ENCODE data around the gene ZNF366.
"Not testable (repeated sequence)": the region's sequence is repeated elsewhere in the genome, so short reads cannot be mapped to it uniquely, and the experiment has no call there.

Gene ZNF366

GRCh38 chr5:72408127-72408526 lies 99.1 kb downstream of the ZNF366 start:
- H3K4me2 ChIP-seq, result no peak overlapping the region
- H2AFZ ChIP-seq (ENCODE audit: low read depth), result no peak overlapping the region
- no peak overlapping the region for H3K9ac ChIP-seq
- H3K27ac ChIP-seq, result no peak overlapping the region
- H3K79me2 ChIP-seq (ENCODE audit: insufficient read depth, low read depth), result no peaks in the 10 kb centered on the region
- H3K36me3 ChIP-seq (ENCODE audit: insufficient read depth), result no peaks in the 10 kb centered on the region
- no peaks in the 10 kb centered on the region for H4K20me1 ChIP-seq (ENCODE audit: insufficient read depth)
- H3K4me1 ChIP-seq (ENCODE audit: low read depth, poor library complexity, severe bottlenecking), result peaks cover 7% of the 10 kb centered on the region
- no peak overlapping the region for H3K4me3 ChIP-seq (IDR thresholded peaks at IDR 0.05; ENCODE audit: insufficient read depth, low read depth, low read length)
- no peak for TF ChIP-seq CTCF (conservative IDR thresholded peaks at IDR 0.05; ENCODE audit: low read depth, low read length)
- H3K27me3 ChIP-seq (ENCODE audit: insufficient read depth, low read depth), result no peaks in the 10 kb centered on the region

GRCh38 chr5:72407541-72407940 lies 99.7 kb downstream of the ZNF366 start:
- Histone ChIP-seq H2AFZ (ENCODE audit: low read depth) (no peak overlapping the region), H3K9ac (no peak overlapping the region), H3K27me3 (ENCODE audit: insufficient read depth, low read depth) (no peaks in the 10 kb centered on the region), H3K4me2 (no peak overlapping the region), H3K4me3 (IDR thresholded peaks at IDR 0.05; ENCODE audit: insufficient read depth, low read depth, low read length) (no peak overlapping the region), H3K79me2 (ENCODE audit: insufficient read depth, low read depth) (no peaks in the 10 kb centered on the region), H3K4me1 (ENCODE audit: low read depth, poor library complexity, severe bottlenecking) (peaks cover 7% of the 10 kb centered on the region), H3K27ac (no peak overlapping the region), H3K36me3 (ENCODE audit: insufficient read depth) (no peaks in the 10 kb centered on the region), H4K20me1 (ENCODE audit: insufficient read depth) (no peaks in the 10 kb centered on the region)
- TF ChIP-seq CTCF (conservative IDR thresholded peaks at IDR 0.05; ENCODE audit: low read depth, low read length), result no peak

DNA sequence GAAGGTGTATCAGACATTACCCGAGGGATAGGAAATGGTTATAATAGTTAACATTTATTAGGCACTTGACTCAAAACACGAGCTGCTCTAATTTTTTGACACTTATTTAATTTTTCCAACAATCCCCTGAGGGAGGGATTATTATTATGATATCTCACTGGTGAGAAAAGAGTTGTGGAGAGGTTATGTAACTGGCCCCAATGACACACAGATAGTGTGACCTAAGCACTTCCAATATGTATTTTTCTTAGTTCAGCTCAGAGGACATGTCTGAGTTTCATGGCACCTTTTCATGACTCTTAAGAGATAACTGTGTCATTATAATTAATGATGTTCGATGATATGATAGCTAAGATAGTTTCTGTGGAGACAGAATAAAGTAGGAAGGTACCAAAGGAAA lies 100.1 kb downstream of the ZNF366 start:
- no peak overlapping the region for H3K9ac ChIP-seq
- no peak overlapping the region for H3K4me3 ChIP-seq (IDR thresholded peaks at IDR 0.05; ENCODE audit: insufficient read depth, low read depth, low read length)
- H3K4me2 ChIP-seq, result no peak overlapping the region
- TF ChIP-seq CTCF (conservative IDR thresholded peaks at IDR 0.05; ENCODE audit: low read depth, low read length), result no peak
- H3K36me3 ChIP-seq (ENCODE audit: insufficient read depth), result no peaks in the 10 kb centered on the region
- no peak overlapping the region for H3K27ac ChIP-seq
- H3K27me3 ChIP-seq (ENCODE audit: insufficient read depth, low read depth), result no peaks in the 10 kb centered on the region
- H3K4me1 ChIP-seq (ENCODE audit: low read depth, poor library complexity, severe bottlenecking), result peaks cover 7% of the 10 kb centered on the region
- H4K20me1 ChIP-seq (ENCODE audit: insufficient read depth), result no peaks in the 10 kb centered on the region
- no peak overlapping the region for H2AFZ ChIP-seq (ENCODE audit: low read depth)
- H3K79me2 ChIP-seq (ENCODE audit: insufficient read depth, low read depth), result no peaks in the 10 kb centered on the region

DNA sequence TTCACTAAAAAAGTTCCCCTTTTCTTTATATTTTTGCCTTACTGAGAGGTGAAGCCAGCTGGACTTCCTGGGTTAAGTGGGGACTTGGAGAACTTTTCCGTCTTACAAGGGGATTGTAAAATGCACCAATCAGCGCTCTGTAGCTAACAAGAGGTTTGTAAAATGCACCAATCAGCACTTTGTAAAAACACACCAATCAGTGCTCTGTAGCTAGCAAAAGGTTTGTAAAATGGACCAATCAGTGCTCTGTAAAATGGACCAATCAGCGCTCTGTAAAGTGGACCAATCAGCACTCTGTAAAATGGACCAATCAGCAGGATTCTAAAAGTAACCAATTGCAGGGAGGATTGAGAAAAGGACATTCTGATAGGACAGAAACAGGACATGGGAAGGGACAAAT lies 102.4 kb downstream of the ZNF366 start:
- not testable (repeated sequence) for H3K27ac ChIP-seq; H3K27me3 ChIP-seq (ENCODE audit: insufficient read depth, low read depth); H3K4me2 ChIP-seq; H3K4me1 ChIP-seq (ENCODE audit: low read depth, poor library complexity, severe bottlenecking); H3K79me2 ChIP-seq (ENCODE audit: insufficient read depth, low read depth); H2AFZ ChIP-seq (ENCODE audit: low read depth); H3K4me3 ChIP-seq (IDR thresholded peaks at IDR 0.05; ENCODE audit: insufficient read depth, low read depth, low read length); H3K9ac ChIP-seq; H4K20me1 ChIP-seq (ENCODE audit: insufficient read depth); H3K36me3 ChIP-seq (ENCODE audit: insufficient read depth)

DNA sequence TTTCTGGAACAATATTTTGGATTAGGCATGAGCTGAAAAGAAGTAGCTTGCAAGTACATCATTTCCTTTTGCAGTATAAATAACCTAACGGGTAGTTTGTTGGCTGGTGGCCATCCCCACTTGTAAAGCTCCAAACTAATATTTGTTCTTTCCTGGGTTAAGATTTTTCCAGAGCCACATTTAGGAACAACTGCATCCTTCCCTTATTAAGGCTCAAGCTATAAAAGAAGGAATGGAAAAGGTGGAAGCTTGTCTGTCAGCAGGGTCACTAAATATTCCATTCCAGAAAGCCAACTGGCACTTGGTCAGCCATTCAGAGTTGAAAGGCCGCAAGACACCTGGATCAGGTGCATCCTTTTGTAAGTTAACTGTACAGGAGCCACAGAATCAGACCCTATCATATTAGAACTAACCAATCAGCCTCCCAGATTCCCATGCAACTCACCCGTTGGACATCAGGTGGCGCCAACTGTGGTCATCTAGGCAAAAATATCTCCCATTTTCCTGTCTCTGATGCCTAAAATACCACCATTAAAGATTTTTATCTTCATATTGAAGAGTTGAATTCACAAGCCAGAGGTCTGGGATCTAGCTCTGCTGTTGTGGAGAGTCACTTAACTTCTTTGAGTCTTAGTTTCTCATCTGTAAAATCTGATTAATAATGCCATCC lies 104.1 kb downstream of the ZNF366 start:
- TF ChIP-seq CTCF (conservative IDR thresholded peaks at IDR 0.05; ENCODE audit: low read depth, low read length), result peak; percentile 67
- Histone ChIP-seq H3K4me3 (IDR thresholded peaks at IDR 0.05; ENCODE audit: insufficient read depth, low read depth, low read length) (no peak overlapping the region), H3K4me2 (no peak overlapping the region), H3K27me3 (ENCODE audit: insufficient read depth, low read depth) (no peaks in the 10 kb centered on the region), H3K9ac (no peak overlapping the region), H4K20me1 (ENCODE audit: insufficient read depth) (no peaks in the 10 kb centered on the region), H3K4me1 (ENCODE audit: low read depth, poor library complexity, severe bottlenecking) (no peaks in the 10 kb centered on the region), H3K27ac (no peak overlapping the region), H3K36me3 (ENCODE audit: insufficient read depth) (no peaks in the 10 kb centered on the region), H2AFZ (ENCODE audit: low read depth) (no peak overlapping the region), H3K79me2 (ENCODE audit: insufficient read depth, low read depth) (no peaks in the 10 kb centered on the region)
